Measurements from ENCODE around the gene DUSP6.

- no peak for TF ChIP-seq TAF1 (IDR thresholded peaks at IDR 0.05; ENCODE audit: low read depth, low read length)
- no peak for TF ChIP-seq ZNF274 (IDR thresholded peaks at IDR 0.05; ENCODE audit: borderline replicate concordance, extremely low read depth, low read length)
- TF ChIP-seq SIX5 (IDR thresholded peaks at IDR 0.05; ENCODE audit: low read depth, low read length) = no peak
- no peak for TF ChIP-seq POLR2AphosphoS5 (IDR thresholded peaks at IDR 0.05; ENCODE audit: low read depth, low read length)
- TF ChIP-seq KDM4A (IDR thresholded peaks at IDR 0.05; ENCODE audit: low read depth, low read length, severe bottlenecking) = no peak
- TF ChIP-seq RXRA (IDR thresholded peaks at IDR 0.05; ENCODE audit: insufficient read depth, low read depth, low read length) = no peak
- TF ChIP-seq, protein P1, sequence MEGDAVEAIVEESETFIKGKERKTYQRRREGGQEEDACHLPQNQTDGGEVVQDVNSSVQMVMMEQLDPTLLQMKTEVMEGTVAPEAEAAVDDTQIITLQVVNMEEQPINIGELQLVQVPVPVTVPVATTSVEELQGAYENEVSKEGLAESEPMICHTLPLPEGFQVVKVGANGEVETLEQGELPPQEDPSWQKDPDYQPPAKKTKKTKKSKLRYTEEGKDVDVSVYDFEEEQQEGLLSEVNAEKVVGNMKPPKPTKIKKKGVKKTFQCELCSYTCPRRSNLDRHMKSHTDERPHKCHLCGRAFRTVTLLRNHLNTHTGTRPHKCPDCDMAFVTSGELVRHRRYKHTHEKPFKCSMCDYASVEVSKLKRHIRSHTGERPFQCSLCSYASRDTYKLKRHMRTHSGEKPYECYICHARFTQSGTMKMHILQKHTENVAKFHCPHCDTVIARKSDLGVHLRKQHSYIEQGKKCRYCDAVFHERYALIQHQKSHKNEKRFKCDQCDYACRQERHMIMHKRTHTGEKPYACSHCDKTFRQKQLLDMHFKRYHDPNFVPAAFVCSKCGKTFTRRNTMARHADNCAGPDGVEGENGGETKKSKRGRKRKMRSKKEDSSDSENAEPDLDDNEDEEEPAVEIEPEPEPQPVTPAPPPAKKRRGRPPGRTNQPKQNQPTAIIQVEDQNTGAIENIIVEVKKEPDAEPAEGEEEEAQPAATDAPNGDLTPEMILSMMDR (IDR thresholded peaks at IDR 0.05; ENCODE audit: control extremely low read depth in 1 of 3, insufficient read depth in 1 of 3, low read depth in 1 of 3, low read length in 3 of 3) = no peak
Measured at GRCh38 chr12:89383235-89384049, 31.1 kb upstream of the DUSP6 start.
